HL-60/S4 (cell line): ENCODE results near the gene SSC4D.
"Not testable (repeated sequence)": the region's sequence is repeated elsewhere in the genome, so short reads cannot be mapped to it uniquely, and the experiment has no call there.

Source experiments
- in situ Hi-C: fragments of 300-500 bp; cut with MboI; formaldehyde crosslinking; loops from 2 replicates; pipeline ENCODE4 v1.14.3; 2022; ENCODE audit warnings: low sequenced_read_pairs

SSC4D gene

DNA sequence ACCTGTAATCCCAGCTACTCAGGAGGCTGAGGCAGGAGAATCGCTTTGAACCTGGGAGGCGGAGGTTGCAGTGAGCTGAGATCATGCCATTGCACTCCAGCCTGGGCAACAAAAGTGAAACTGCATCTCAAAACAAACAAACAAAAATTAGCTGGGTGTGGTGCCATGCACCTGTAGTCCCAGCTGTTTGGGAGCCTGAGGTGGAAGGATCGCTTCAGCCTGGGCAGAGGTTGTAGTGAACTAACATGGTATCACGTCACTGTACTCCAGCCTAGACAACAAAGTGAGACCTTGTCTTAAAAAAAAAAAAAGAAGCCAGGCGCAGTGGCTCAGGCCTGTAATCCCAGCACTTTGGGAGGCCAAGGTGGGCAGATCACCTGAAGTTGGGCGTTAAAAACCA lies 21.7 kb downstream of the SSC4D start:
- in situ Hi-C loops: not testable (repeated sequence)

DNA sequence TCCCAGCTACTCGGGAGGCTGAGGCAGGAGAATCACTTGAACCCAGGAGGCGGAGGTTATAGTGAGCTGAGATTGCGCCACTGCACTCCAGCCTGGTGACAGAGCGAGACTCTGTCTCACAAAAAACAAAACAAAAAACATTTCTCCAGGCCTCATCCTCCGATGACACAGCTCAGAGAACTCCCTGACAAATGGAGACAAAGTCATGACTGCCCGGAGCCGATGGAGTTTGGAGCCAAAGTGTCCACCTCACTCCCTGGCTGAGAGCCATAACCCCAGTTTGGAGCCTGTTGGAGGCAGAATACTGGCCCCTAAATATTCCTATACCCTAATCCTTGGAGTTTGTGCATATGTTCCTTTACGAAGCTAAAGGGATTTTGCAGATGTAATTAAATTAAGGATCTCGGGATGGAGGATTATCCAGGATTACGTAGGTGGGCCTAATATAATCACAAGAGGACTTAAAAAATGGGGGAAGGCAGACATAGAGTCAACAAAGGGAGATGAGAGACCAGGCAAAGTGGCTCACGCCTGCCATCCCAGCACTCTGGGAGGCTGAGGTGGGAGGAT lies 22.7 kb downstream of the SSC4D start:
- in situ Hi-C loops: no loop called here

DNA sequence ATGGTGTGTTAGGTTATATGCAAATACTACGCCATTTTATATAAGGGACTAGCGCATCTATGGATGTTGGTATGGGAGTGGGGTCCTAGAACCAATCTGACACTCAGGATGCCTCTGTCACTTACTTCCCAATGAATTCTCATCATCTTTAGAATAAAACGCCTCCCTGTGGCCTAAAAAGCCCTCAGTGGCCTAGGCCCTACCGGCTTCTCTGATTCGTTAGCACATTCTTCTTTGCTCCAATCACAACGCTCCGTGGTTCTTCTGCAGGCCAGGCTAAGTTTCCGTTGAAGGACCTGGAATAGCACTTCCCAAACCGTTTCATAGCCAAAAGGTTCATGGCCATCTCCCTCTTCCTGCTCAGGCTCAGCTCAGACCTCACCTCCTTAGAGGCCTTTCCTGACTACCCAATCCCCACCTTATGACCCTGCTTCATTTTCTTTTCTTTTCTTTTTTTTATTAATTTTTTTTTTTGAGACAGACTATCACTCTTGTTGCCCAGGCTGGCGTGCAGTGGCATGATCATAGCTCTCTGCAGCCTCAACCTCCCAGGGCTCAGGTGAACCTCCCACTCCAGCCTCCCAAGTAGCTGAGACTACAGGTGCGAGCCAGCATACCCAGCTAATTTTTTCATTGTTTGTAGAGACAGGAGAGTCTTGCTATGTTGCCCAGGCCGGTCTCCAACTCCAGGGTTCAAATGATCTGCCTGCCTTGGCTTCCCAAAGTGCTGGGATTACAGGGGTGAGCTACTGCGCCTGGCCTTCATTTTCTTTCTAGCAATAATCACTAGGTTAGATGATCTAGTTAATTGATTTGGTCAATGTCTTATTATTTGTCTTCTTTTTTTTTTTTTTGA lies 26.2 kb downstream of the SSC4D start:
- in situ Hi-C loops: no loop called here

DNA sequence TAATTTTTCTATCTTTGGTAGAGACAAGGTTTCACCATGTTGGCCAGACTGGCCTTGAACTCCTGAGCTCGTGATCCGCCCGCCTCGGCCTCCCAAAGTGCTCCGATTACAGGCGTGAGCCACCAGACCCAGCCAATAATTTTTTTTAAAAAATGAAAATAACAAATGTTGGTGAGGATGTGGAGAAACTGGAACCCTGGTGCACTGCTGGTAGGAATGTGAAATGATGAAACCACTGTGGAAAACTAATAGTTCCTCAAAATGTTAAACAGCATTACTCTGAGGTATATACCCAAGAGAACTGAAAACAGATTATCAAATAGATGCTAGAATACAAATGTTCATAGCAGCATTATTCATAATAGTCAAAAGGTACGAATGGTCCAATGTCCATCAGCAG lies 27.7 kb downstream of the SSC4D start:
- in situ Hi-C loops: no loop called here

DNA sequence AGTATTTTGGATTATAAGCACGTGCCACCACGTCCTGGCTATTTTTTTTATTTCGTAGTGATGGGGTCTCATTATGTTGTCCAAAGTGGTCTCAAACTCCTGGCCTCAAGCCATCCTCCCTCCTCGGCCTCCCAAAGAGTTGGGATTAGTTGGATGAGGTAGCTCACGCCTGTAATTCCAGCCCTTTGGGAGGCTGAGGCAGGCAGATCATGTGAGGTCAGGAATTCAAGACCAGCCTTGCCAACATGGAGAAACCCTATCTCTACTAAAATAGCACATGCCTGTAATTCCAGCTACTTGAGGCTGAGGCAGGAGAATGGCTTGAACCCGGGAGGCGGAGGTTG lies 28.9 kb downstream of the SSC4D start:
- in situ Hi-C loops: no loop called here

DNA sequence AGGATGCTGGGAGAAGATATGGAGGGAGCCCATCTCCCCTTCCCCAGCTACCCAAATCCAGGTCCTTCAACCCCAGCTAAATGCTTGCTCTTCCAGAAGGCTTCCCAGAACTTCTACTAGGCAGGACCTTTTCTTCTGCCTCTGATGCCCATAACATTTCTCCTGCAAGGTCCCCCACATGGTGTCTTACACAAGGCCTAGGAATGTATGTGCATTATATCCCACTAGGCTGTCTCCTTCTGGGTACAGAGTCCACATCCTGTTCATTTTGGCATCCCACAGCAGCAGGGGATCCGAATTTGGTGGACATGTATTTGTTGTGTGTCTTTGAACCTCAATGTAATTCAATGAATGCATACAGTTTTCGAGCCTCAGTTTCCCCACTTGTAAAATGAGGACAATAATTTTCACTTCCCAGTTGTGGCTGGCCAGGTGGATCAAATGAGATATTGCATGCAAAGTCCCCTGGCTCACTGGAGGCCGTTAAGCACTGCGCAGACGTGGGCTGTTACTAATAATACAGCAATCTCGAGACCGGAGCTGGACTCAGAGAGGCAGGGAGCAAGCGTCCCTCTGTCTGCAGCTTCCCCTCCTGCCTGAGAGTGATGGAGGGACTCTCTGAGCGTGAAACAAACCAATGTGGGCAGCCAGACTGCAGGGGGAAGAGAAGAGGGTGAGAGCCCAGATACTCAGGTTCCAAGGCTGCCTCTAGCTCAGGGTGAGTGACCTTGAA lies 32.1 kb downstream of the SSC4D start:
- in situ Hi-C loops: no loop called here

DNA sequence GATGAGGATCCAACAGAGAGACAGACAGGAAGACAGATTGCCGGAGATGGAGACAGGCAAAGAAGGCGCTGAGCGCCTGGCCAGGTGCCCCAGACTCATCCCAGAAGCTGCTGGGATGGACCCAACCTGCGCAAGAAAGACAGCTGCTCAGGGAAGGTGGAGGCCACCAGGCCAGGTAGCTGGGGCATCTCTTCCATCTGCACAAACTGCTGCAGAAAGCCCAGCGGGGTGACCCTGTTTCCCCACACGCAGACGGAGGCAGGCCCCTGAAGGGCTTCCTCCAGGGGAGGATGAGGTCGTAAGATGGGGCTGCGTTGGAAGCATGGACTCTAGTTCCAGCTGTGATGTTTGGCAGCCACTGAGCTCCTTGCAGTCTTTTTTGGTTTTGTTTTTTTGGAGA lies 34.2 kb downstream of the SSC4D start:
- in situ Hi-C loops: no loop called here

DNA sequence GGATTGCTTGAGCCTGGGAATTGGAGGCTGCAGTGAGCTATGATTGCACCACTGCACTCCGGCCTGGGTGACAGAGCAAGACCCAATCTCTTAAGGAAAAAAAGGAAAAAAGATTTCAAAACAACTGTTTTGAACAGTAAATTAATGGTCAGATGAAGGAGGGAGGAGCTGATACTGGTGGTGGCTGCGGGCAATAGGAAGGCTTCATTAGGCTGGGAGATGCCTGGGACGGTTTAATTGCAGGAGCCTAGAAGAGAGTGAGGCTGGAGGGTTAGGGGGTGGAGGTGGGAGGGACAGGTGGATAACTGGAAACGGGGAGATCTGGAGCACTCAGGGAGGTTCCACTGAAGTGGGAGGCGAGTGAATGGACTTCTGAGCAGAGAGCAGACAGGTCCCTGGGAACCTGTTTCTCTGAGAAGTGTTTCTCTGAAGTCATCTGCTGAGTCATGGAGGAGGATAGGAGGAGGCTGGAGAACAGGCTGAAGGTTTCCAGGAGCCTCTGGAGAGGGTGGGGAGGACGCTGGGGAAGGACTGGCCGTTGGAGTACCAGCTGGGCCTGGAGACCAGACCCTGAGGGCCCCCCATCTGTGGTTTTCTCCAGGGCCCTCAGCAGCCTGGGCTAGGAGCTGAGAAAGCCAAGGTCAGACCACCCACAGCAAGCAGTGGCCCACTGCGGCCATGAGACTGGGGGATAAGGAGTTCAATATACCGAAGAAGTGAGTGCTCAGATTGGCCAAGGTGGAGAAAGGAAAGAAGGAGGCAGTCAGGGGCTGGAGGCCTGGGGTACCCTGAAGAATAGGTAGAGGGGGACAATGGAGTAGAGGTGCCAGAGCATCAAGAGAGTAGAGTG lies 36.3 kb downstream of the SSC4D start:
- in situ Hi-C loops: no loop called here

DNA sequence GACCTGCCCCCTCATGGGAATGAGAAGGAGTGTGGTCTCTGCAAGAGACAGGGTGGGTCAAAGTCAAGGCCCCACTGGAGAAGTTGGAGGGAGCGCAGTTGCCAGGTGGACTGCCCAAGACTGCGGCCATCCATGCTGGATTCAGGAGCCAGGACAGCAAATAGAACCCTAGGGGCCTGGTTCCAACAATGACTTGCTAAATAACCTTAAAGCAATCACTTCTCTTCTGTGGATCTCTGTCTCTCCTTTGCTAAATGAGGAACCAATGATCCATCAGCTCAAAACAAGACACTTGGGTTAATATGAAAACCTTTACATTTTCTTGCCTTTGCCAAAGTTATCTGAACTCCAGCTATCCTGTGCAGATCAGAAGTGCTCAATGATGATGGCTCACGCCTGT lies 38.1 kb downstream of the SSC4D start:
- in situ Hi-C loops: no loop called here

DNA sequence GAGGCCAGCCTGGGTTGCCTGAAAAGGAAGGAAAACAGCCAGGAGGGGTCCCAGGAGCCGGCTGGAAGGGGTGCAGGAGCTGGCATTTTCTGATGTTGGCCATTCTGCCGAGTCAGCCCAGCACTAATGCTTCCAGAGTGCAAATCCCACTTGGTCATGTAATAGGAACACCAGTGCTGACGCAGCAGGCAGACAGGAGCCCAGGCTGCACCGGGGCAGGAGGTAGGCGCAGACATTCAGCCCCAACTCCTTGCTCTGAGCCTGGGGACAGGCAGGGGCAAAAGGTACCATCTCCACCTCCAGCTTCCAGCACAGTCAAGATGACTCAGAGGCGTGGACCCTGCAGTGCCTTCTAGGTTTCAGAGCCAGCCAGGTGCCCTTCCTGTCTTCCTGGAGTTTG lies 40.5 kb downstream of the SSC4D start:
- in situ Hi-C loops: no loop called here

DNA sequence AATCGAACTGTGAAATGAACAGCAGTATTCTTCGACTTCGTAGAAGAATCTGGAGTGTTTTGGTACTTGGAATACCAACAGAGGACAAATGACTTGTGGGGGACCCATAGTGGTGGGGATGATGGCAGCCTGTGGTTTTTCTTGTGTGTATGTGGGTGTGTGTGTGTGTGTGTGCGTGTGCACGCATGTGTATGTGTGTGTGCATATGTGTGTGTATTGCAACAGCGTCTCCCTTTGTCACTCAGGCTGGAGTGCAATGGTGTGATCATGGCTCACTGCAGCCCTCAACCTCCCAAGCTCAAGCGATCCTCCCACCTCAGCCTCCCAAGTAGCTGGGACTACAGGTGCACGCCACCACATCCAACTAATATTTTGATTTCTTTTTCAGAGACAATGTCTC lies 41.3 kb downstream of the SSC4D start:
- in situ Hi-C loops: no loop called here

DNA sequence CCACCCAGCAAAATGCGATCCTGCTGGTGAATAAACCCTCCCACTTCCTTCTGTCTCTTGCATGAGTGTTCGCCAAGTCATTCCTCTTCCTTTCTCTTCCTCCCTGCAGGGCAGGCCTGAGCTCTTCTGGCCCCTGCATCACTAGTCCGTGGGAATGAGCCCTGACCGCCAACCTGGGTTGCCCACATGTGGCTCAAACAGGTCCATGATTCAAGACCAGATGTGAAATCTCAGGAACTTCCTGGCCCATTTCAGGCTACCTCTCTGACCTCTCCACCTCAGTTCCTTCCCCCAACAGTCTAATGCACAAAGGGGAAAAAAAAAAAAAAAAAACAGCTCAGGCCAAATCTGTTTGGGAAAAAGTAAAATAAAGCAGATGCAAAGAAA lies 45.3 kb downstream of the SSC4D start:
- in situ Hi-C loops: no loop called here

DNA sequence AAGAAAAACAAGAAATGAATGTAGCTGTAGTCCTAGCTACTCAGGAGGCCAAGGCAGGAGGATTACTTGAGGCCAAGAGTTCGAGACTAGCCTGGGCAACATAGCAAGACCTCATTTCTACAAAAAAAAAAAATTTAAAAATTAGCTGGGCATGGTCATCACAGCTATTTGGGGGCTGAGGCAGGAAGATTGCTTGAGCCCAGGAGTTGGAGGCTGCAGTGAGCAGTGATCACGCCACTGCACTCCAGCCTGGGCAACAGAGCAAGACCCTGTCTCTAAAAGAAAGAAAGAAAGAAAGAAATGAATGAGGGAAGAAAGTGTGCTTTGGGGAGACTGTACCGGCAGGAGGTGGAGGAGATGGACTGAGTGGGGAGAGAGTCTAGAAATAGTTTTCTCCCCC lies 45.7 kb downstream of the SSC4D start:
- in situ Hi-C loops: not testable (repeated sequence)

DNA sequence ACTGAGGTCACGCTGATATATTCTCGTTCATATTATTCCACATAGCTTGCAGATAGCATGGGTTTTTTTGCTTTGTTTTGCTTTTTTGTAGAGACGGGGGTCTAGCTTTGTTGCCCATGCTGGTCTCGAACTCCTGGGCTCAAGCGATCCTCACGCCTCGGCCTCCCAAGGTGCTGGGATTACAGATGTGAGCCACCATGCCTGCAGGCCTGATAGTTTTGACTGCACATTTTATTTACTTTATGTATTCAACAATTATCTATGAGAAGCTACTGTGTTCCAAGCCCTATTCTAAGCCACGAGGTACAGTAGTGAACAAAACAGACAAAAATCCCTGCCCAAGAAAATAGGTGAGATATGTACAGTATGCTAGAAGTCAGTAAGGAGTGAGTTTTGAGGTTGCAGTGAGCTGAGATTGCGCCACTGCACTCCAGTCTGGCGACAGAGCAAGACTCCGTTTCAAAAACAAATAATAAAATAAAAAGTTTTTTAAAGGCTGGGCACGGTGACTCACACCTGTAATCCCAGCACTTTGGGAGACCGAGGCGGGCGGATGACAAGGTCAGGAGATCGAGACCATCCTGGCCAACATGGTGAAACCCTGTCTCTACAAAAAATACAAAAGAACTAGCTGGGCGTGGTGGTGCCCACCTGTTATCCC lies 49.4 kb downstream of the SSC4D start:
- in situ Hi-C loops: no loop called here

DNA sequence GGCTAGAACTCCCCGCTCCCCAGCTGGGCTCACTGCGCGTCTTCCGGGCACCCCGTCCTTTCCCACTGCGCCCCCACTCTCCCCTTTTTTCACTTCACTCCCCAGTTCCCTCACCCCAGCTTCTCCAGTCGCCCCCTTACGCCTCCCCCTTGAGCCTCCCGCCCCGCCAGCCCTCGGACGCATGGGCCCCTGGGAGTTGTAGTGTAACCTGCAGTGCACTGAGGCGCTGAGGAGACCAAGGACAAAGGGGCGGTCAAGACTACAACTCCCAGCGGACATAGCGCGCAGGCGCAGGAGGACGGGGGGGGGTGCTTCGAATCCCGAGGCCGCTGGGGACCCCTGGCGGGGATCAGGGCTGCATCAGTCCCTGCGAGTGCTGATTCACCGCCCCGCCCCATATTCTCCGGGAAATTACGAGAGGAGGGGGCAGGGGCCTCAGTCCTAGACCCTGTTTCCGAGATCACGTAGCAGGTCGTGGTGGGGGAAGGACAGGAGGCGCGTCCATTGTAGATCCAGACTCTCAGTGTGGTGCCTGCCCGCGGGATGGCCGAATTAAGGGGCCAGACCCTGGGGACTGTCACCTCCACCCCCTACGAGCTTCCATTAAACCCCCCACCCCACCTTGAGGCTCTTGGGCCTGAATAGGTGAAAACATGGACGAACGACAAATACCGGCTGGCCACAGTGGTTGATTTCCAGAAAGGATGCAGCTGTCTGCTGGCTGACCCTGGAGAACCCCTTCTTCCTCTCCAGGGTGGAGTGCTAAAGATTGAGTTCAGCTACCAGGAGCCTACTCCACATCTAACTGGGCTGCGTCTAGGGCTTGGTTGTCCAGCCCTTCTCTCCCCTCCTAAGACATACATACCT lies 50.2 kb downstream of the SSC4D start:
- in situ Hi-C loops: no loop called here

DNA sequence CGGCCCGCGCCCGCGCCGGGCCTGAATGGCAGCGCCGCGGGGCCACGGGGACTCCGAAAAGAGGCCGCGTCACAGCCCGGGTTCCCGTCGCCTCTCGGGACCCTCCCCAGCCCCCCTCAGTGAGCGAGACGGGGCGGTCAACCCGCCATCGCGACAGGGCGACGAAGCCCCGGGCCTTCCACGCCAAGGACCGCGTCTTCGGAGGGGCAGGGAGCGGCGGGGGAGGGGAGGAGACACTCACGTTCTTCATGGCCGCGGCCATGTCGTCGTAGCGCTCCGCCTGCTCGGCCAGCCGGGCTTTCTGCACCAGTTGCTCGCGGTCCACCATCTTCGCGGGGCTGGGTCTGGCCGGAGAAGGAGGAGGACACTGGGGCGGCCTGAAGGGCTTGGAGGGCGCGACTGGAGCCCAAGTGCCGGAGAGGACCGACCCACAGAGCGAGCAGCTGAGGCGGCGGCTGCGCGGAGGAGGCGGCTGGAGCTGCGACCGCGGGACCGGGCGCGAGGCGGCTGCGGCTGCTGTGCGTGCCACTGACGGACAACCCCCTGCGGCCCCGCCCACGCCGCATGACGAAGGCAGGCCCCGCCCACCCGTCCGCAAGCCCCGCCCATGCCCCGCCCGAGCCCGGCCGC lies 50.9 kb downstream of the SSC4D start, which contains the start of gene YWHAG:
YWHAG (minus strand) TSS at position 511 of the 630 bp plus-strand sequence; CDS start at position 328, 183 bp downstream.
- in situ Hi-C loops: no loop called here

DNA sequence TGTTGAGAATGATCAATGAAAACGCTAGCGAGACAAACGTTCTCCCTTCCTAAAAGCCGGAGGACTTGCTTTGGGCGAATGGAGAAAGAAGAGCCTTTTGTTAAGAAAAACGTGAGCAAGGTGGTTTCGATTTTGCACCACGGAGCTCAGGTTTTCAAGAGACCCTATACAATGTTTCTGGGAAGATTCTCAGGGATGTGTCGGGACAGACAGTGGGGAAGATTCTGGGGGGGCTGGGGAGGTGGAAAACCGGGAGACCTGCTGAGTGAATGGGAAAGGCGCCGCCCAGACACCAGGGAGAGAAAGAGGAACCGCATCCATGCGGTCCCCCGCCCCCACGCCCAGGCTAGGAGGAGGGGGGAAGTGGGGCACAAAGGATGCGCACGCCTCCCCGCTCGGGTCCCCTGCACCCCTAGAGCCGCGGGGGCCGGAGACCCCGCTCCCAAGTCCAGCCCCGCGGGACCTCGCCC lies 51.5 kb downstream of the SSC4D start:
- in situ Hi-C loops: no loop called here

DNA sequence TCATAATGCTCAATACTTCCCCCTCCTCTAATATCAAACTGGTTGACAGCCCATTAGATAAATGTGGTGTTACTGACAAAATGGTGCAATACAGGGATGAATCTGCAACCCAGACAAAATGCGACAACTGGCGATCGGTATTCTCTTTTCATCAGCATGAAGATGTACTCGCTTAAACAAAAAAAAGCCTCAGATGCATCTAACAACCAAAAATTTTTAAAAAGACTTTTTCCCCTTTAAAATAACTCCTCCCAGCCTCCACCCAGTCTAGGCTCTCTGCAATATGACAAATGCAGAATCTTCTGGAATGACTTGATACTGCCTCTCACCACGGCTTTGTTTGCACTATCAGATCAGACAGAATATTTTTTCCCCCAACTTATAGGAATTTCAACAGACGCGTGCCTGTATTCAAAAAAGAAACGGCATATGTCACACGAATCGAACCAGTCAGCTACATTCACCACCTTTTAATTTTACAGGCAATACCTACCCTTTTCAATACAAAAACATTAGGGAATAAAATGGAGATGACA lies 52.0 kb downstream of the SSC4D start:
- in situ Hi-C loops: no loop called here

DNA sequence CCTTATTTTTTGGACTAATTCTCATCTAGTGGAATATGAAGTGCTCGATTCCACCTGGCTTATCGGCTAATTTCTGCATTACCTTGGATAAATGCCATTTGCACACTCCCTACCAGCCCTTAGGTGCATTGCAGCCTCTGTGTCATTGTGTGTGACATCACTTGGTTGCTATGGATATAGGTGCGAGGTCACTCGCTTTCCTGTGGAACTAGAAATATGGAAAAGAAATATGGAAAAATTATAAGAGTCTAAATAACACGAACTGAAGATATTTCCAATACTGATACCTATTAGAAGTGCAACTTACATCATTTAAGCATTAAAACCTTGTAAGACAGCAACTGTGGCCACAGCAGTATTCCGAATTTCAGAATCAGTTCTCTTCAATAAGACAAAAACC lies 52.7 kb downstream of the SSC4D start:
- in situ Hi-C loops: no loop called here
